HG02884 (cell line): ENCODE measurements around the gene PRSS22.
"Not testable (repeated sequence)": the region's sequence is repeated elsewhere in the genome, so short reads cannot be mapped to it uniquely, and the experiment has no call there.

Experiments
- ATAC-seq: cut with Tn5 transposase; IDR thresholded peaks from one replicate; pipeline ENCODE4 v1.9.1; 2021; ENCODE audit warnings: mild to moderate bottlenecking, moderate library complexity; ENCODE audit not compliant: unreplicated experiment

Gene PRSS22

GRCh38 chr16:2857451-2858244 lies at the start of gene PRSS22:
Gene PRSS22 (minus strand): TSS chr16:2858170. CDS start chr16:2858104, 66 bp downstream.
- ATAC-seq, result no peak

GRCh38 chr16:2907084-2907753 lies 49.2 kb upstream of the PRSS22 start:
- ATAC-seq, result not testable (repeated sequence)

GRCh38 chr16:2905988-2906387 lies 48.0 kb upstream of the PRSS22 start:
- ATAC-seq, result no peak

GRCh38 chr16:2905241-2905987 lies 47.4 kb upstream of the PRSS22 start:
- ATAC-seq, result peak; percentile 66

- no peak for ATAC-seq
These were observed 46.9 kb upstream of the PRSS22 start for GRCh38 chr16:2904922-2905240.

- ATAC-seq, result peak; percentile 49
These were observed 46.3 kb upstream of the PRSS22 start for GRCh38 chr16:2904100-2904921.

- no peak for ATAC-seq
These were observed 44.6 kb upstream of the PRSS22 start for GRCh38 chr16:2902337-2903130.

- ATAC-seq, result no peak
These were observed 42.6 kb upstream of the PRSS22 start for GRCh38 chr16:2900526-2901075.

- no peak for ATAC-seq
These were observed 41.6 kb upstream of the PRSS22 start for GRCh38 chr16:2899564-2900072.

GRCh38 chr16:2898831-2899563 lies 41.0 kb upstream of the PRSS22 start:
- ATAC-seq, result no peak

- ATAC-seq, result no peak
These were observed 39.1 kb upstream of the PRSS22 start for GRCh38 chr16:2897110-2897509.

- no peak for ATAC-seq
These were observed 38.6 kb upstream of the PRSS22 start for GRCh38 chr16:2896480-2897010.

GRCh38 chr16:2895813-2896212 lies 37.8 kb upstream of the PRSS22 start:
- no peak for ATAC-seq

- ATAC-seq, result no peak
These were observed 36.3 kb upstream of the PRSS22 start for GRCh38 chr16:2894231-2894630.

GRCh38 chr16:2884041-2884451 lies 26.1 kb upstream of the PRSS22 start:
- no peak for ATAC-seq

- ATAC-seq, result peak; percentile 7
These were observed 25.5 kb upstream of the PRSS22 start for GRCh38 chr16:2883458-2883908.

GRCh38 chr16:2882650-2883457 lies 24.9 kb upstream of the PRSS22 start, which contains the start of gene FLYWCH2:
Gene FLYWCH2 (plus strand): TSS chr16:2883215. CDS start chr16:2896450, 13,235 bp downstream.
- peak; percentile 79 for ATAC-seq
